ENCODE data around the gene CYP26C1.

- TF ChIP-seq POLR2A (IDR thresholded peaks at IDR 0.05; ENCODE audit: low read length) (no peak), GATA1 (IDR thresholded peaks at IDR 0.05; ENCODE audit: low read depth, low read length) (no peak)
These were observed 30.2 kb upstream of the CYP26C1 start for GRCh38 chr10:93030409-93030808.

Data from erythroblast (primary cell).